Measurements from ENCODE around the gene TAF11. TPM values are rescaled to one million over a fixed set of nuclear protein-coding genes. Genes with fewer than 3 reads are reported as not detected.

The TAF11 gene
- total and polyA plus RNA-seq, 2 donors (not counting 3 experiments of a cell fraction or from before 2014, with no cell fraction given), result 30.7 to 37.1 TPM

DNA sequence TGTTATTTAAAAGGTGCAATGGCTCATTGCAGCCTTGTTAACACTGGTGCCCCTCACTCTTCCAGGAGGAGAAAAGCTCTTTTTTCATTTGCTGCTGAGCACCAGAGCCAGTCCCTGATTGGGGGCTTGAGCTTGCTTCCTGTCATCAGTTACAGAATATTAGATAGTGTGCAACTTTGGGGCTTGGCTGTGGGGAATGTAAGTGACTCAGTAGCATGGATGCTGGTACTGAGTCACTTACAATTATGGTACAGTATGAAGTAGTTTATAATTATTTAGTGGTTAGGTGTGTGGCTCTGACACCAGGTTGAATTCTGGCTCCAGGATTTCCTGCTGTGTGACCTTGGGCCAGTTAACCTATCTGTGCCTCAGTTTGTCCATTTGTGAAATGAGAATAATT, 38.8 kb upstream of the TAF11 start:
- CTCF ChIA-PET, result no interaction called here
- Histone ChIP-seq H4K20me1 (replicated peaks; ENCODE audit: control insufficient read depth, extremely low read depth, insufficient read depth, low read length) (no peaks in the 10 kb centered on the region), H2AFZ (ENCODE audit: low read depth, low read length) (no peak overlapping the region), H3K9ac (replicated peaks; ENCODE audit: extremely low read depth, insufficient read depth, low read length) (no peak overlapping the region), H3K4me3 (replicated peaks in 1 of 3; ENCODE audit: insufficient read depth in 1 of 3, low read depth in 1 of 3, low read length in 3 of 3) (no peak overlapping the region), H3K27ac (ENCODE audit: insufficient read depth, low read depth, low read length) (no peak overlapping the region), H3K27me3 (ENCODE audit: control insufficient read depth in 2 of 2, insufficient read depth in 2 of 2, low read length in 2 of 2) (no peaks in the 10 kb centered on the region), H3K36me3 (ENCODE audit: control insufficient read depth in 2 of 2, extremely low read depth in 1 of 2, insufficient read depth in 2 of 2, low read length in 2 of 2) (no peaks in the 10 kb centered on the region), H3K4me2 (ENCODE audit: insufficient read depth, low read length) (no peak overlapping the region), H3K9me1 (replicated peaks; ENCODE audit: control insufficient read depth, extremely low read depth, insufficient read depth, low read length) (no peaks in the 10 kb centered on the region), H3K9me3 (replicated peaks; ENCODE audit: control insufficient read depth, insufficient read depth, low read length) (no peaks in the 10 kb centered on the region), H3K79me2 (ENCODE audit: control insufficient read depth, insufficient read depth, low read length) (no peaks in the 10 kb centered on the region), H3K4me1 (ENCODE audit: control insufficient read depth, extremely low read depth, insufficient read depth, low read length) (no peaks in the 10 kb centered on the region)
- DNase-seq (ENCODE audit: low read depth, low spot score) (no peak), FAIRE-seq (no peak)
- dilution Hi-C loops (cut with MboI; ENCODE audit: extremely low pct_ligation_motif_present, low sequenced_read_pairs) (no loop called here), intact Hi-C loops (cut with micrococcal nuclease) (no loop called here)
- TF ChIP-seq POLR2AphosphoS5 (IDR thresholded peaks at IDR 0.05; ENCODE audit: insufficient read depth, low read depth, low read length), result no peak
- TF ChIP-seq JUN (IDR thresholded peaks at IDR 0.05; ENCODE audit: borderline replicate concordance, insufficient read depth, insufficient read length, low read depth), result no peak
- TF ChIP-seq, protein P1, sequence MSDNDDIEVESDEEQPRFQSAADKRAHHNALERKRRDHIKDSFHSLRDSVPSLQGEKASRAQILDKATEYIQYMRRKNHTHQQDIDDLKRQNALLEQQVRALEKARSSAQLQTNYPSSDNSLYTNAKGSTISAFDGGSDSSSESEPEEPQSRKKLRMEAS (IDR thresholded peaks at IDR 0.05; ENCODE audit: insufficient read depth, insufficient read length), result no peak
- TF ChIP-seq EZH2 (IDR thresholded peaks at IDR 0.05; ENCODE audit: borderline replicate concordance, low read depth, low read length, severe bottlenecking), result no peak
- TF ChIP-seq POLR2A (IDR thresholded peaks at IDR 0.05; ENCODE audit: low read depth, low read length), result no peak
- no peak for TF ChIP-seq CTCF (IDR thresholded peaks at IDR 0.05; ENCODE audit: extremely low read depth in 1 of 2, insufficient read depth in 1 of 2, low read depth in 1 of 2, low read length in 2 of 2)
- TF ChIP-seq MYC (IDR thresholded peaks at IDR 0.05; ENCODE audit: low read depth, low read length), result no peak
- TF ChIP-seq FOS (IDR thresholded peaks at IDR 0.05; ENCODE audit: borderline replicate concordance, insufficient read depth, low read length), result no peak
- TF ChIP-seq GATA2 (IDR thresholded peaks at IDR 0.05; ENCODE audit: insufficient read depth, insufficient read length, low read depth, low read length), result no peak
- BruUV-seq (replicated peaks), result no TSS peak
- POLR2A ChIA-PET, result no interaction called here

All from endothelial cell of umbilical vein (primary cell).